HG02642 (cell line): Measurements from ENCODE around the gene PIWIL4.
"Not testable (repeated sequence)": the region's sequence is repeated elsewhere in the genome, so short reads cannot be mapped to it uniquely, and the experiment has no call there.

ENCODE experiments used
- ATAC-seq: cut with Tn5 transposase; IDR thresholded peaks from one replicate; pipeline ENCODE4 v1.9.1; 2021; ENCODE audit warnings: mild to moderate bottlenecking; ENCODE audit not compliant: unreplicated experiment, poor library complexity

The PIWIL4 gene

DNA sequence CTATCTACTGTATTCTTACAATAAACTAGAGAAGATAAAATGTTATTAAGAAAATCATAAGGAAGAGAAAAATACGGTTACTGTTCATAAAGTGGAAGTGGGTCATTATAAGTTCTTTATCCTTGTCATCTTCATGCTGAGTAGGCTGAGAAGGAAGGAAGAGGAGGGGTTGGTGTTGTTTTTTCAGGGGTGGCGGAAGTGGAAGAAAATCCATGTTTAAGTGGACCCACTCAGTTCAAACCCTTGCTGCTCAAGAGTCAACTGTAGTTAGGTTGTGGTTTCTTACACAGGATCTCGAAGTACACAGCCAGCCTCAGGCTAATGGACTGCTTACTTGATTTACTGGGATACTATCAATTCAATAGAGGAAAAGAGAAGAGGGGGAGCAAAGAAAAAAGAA, 63.1 kb downstream of the PIWIL4 start:
- ATAC-seq = no peak

GRCh38 chr11:94632356-94632755, 65.2 kb downstream of the PIWIL4 start:
- ATAC-seq = no peak

- ATAC-seq = no peak
Measured at GRCh38 chr11:94635072-94635471, 67.9 kb downstream of the PIWIL4 start.

DNA sequence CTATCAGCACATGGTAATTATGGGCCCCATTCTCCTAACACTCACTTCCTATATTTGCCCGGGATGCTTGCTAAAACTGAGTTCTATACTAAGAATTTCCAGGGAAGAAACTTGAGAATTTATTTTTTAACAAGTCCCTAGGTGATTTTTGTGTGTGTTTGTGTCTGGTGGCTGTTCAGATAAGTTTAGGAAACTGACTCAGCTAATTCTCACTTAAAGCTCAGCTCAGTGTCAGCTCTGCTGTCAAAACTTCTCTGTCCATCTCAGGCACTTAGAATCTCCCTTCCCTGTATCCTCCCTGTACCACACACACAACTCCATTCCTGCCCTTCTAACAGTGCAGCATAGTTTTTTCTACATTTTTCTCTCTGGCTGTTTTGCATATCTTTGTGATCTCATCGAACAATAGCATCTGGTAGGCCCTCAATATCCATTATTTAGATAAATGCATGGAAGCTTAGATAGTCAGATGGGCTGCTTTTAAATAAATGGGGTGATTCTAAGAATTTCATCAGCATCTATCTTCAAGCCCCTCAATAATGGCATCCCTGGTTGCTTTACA, 69.3 kb downstream of the PIWIL4 start:
- no peak for ATAC-seq

- ATAC-seq = no peak
Measured at GRCh38 chr11:94638301-94638901, 71.2 kb downstream of the PIWIL4 start.

- no peak for ATAC-seq
Measured at GRCh38 chr11:94638902-94639373, 71.8 kb downstream of the PIWIL4 start.

- ATAC-seq = no peak
Measured at GRCh38 chr11:94639901-94640721, 72.9 kb downstream of the PIWIL4 start.

- ATAC-seq = no peak
Measured at GRCh38 chr11:94641167-94641761, 74.1 kb downstream of the PIWIL4 start.

DNA sequence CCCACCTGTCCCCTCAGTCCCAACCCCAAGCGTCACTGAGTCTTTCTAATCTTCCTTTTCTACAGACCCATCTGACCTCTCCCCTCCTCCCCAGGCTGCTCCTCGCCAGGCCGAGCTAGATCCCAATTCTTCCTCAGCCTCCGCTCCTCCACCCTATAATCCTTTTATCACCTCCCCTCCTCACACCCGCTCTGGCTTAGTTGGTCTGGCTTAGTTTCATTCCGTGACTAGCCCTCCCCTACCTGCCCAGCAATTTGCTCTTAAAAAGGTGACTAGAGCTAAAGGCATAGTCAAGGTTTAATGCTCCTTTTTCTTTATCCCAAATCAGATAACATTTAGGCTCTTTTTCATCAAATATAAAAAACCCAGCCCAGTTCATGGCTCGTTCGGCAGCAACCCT, 76.0 kb downstream of the PIWIL4 start:
- not testable (repeated sequence) for ATAC-seq

GRCh38 chr11:94647926-94648325, 80.8 kb downstream of the PIWIL4 start:
- no peak for ATAC-seq

GRCh38 chr11:94648789-94649188, 81.6 kb downstream of the PIWIL4 start:
- ATAC-seq = no peak

DNA sequence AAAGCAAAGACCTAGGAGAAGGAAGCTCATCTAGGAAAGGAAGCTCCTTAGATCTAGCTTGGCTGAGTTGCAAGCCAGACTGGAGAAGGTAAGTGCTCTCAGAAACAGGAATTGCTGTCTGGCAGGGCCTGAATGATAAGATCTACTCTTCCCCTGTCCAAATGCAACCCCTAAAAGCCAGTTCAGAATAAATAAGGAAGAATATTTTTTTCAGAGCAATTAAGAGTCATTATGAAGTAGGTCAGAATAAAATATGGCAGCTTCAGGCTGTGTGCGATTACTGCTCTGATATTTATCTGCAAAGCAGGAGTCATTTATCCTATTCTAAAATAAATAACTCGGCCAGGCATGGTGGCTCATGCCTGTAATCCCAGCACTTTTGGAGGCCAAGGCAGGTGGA, 82.1 kb downstream of the PIWIL4 start:
- ATAC-seq = no peak

DNA sequence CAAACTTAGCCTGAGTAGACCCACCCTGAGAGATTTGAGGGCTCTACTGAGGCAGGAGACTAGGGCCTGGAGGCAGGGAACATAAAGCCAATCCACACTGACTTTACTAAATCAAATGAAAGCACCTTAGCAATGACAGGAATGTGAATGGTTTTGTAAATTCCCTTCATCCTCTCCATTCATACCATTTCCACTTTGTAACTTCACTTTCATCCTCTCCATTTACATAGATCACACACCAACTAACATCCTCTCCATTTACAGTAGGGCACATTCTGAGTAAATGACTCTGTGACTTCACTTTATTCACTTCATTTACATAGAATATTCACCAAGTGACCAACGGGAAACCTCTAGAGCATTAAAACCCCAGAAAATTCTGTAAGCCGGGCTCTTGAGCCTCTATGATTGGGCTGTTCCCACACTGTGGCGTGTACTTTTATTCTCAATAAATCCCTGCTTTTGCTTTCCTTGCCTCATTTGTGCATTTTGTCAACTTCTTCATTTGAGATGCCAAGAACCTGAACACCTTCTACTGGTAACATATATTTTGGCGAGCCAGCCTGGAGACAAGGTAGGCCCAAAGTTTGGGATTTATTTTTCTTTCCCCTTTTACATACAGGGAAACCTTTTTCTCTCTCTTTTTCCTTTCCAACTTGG, 82.9 kb downstream of the PIWIL4 start:
- ATAC-seq = no peak

DNA sequence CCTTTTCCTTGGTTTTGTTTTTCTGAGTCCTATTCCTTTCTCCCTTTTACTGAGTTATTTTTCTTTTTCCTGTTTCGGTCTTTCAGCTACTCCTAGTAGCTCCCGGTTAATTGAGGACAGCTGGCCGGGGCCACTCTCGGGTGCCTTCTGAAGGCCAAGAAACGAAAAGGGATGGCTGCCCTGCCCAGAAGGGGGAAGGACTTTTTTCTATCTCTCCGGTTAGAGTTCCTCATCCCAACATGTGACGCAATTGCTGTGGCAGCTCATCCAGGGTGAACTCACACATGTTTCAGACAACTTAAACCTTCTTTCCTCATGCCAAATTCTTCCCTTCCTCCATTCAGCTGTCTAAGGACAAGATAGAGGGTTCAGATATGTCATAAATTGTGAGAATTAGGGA, 83.6 kb downstream of the PIWIL4 start:
- ATAC-seq = no peak

GRCh38 chr11:94652735-94653284, 85.6 kb downstream of the PIWIL4 start:
- no peak for ATAC-seq

GRCh38 chr11:94653561-94653960, 86.4 kb downstream of the PIWIL4 start:
- ATAC-seq = no peak

- no peak for ATAC-seq
Measured at GRCh38 chr11:94654201-94654600, 87.0 kb downstream of the PIWIL4 start.

DNA sequence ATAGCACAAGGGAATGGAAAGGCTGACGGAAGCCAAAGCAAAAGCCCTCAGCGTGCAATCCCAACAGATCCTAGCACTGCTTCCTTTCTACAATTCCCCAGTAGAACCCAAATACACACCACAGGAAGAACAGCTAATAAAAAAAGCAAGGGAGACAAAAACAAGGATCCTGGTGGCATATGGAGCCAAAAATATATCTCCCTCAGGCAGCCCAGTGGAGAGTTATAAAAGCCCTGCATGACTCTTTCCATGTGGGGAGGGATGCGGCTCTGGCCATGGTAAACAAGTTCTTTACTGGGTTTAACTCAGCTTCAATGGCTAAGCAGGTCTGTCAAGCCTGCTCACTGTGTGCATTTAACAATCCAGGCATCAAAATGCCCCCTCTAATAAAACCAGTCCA, 88.1 kb downstream of the PIWIL4 start:
- no peak for ATAC-seq

DNA sequence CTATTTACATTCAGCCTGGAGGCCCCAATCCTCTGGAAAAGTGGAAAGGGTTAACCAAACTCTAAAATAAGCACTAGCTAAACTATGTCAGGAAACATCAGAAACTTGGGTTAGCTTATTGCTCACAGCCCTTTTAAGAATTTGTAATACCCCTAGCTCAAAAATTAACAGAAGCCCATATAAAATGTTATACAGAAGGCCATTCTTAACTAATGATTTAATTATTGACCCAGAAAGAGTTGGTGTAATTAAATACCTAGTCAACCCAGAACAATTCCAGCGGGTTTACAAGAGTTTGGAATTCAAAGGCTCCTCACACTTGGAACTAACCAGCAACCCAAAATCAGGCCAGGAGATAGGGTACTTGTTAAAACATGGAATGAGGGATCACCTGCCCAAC, 88.8 kb downstream of the PIWIL4 start:
- no peak for ATAC-seq

DNA sequence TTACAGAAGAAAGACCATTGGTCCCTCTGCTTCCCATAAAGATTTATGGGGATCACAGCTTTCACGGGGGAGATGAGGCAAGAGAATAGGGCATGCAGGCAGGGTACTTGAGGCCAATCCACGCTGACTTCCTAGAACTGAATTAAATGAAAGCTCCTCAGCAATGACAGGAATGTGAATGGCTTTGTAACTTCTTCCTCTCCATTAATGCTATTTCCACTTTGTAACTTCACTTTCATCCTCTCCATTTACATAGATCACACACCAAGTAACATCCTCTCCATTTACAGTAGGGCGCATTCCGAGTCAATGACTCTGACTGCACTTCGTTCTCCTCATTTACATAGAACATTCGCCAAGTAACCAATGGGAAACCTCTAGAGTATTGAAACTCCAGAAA, 89.8 kb downstream of the PIWIL4 start:
- no peak for ATAC-seq
